Epidermal melanocyte (primary cell): ENCODE data around the gene PEDS1.
A peak's percentile ranks its signal among the peaks of the same experiment; 100 is the strongest.
"Not testable (repeated sequence)": the region's sequence is repeated elsewhere in the genome, so short reads cannot be mapped to it uniquely, and the experiment has no call there.

Experiments used
- DNase-seq: peaks from one replicate; pipeline ENCODE4 v3.0.0; 2011; ENCODE audit warnings: low spot score; ENCODE audit not compliant: insufficient read length

Gene PEDS1

DNA sequence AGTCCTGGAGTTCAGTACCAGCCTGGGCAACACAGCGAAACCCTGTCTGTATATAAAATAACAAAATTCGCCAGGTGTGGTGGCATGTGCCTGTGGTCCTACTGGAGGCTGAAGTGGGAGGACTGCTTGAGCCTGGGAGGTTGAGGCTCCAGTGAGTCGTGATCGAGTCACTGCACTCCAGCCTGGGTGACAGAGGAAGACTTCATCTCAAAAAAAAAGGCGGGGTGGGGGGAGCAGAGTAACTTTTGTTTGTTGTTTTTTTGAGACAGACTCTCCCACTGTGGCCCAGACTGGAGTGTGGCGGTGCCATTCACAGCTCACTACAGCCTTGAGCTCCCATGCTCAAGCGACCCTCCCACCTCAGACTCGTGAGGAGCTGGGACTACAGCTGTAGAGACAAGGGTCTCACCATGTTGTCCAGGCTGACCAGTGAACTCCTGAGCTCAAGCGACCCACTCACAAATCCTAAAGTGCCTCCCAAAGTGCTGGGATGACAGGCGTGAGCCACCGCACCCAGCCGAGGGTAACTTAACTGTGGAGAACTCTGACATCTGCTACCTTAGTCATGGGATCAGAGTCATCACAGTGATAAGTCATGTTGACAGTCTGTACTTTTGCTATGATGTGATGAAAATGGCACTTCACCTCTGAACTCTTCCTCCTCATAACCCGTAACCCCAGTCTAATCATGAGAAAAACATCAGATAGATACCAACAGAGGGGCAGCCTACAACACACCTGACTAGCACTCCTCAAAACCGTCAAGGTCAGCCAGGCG lies 16.5 kb downstream of the PEDS1 start:
- no peak for DNase-seq

DNA sequence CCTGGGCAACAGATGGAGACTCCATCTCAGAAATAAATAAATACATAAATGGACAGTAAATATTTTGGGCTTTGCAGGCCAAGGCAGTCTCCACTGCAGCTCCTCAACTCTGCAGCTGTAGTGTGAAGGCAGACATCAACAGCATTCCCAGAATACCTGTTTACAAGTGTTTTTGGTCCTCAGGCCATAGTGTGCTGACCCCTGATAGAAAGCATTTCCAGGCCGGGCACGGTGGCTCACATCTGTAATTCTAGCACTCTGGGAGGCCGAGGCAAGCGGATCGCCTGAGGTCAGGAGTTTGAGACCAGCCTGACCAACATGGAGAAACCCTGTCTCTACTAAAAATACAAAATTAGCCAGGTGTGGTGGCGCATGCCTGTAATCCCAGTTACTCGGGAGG lies 18.4 kb downstream of the PEDS1 start:
- DNase-seq, result not testable (repeated sequence)

DNA sequence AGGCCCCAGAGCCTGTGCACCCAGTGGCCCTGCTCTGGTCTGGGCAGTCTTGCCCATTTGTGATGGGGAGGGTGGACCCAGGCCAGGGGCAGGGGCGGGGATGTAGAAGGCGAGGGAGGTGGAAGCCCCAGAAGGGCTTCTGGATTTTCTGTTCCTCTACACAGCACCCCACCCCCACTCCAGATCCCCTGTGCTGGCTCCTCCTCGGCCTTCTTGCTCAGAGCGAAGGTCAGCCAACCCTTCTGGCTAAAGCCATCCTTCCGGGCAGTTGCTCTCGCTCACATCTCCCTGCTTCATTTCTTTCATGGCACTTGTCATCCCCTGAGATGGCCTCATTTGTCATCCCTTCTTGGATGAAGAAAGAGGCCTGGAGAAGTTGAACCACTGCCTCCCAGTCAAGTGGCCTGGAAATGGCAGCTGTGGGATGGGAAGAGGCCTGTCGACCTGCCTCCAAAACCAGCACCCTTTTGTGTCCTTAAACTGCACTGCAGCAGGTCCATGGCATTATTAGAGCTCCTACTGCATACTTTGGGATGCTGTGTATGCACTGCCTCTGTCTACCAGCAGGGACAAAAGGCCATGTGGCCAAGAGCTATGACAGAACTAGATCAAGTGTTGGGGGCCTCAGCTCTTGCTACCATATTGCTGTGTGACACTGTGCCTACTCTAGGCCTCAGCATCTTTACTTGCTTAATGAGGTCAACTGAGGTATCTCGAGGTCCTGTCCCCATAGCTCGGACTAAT lies 19.9 kb downstream of the PEDS1 start:
- no peak for DNase-seq

DNA sequence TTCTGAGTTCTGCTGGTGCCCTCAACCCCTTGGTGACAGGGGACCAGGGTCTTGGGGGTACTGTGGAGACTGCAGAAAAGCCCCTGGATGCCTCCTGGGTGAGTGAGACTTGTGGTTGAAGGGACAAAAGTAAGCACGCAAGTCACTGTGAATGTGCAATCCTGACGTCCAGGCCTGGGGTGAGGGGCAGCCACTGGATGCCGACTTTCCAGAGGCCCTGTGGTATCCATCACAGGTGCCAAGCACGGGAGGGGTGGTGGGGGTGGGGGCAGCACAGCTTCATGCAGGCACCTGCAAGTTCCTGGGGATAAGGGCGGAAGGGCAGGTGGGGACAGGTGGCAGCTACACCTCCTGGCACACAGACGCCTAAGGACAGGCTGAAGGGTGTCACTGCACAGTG lies 20.5 kb downstream of the PEDS1 start:
- no peak for DNase-seq

DNA sequence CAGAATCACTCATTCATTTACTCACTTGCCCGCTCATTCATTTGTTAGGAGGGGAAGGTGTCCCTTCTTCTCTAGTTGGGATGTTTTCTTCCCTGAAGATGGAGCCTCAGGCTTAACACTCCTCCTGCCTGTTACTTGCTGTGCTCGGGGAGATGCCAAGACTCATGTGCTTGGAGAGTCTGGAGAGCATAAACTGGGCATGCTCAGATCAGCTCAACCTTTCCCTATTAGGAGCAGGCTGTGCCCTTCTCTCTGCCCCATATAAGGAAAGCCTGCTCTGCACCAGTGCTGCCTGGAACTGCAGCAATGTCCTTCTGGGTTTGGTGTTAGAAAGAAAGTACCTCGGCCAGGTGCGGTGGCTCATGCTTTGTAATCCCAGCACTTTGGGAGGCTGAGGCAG lies 22.5 kb downstream of the PEDS1 start:
- DNase-seq, result no peak

DNA sequence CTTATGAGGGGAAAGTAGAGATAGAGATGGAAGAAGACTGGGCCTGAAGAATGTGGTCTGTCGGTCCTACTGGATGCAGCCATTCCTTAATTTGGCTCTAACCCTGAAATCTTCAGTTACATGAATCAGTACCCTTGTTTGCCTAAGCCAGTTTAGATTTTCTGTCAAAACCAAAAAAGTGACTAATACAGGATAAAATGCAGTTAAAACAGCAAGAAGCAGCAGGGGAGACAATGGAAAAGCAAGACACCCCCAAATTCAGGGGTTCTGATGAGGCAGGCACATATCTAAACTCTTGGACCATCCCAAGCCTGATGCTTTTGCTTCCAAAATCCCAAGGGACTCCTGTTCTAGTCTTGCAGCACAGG lies 23.2 kb downstream of the PEDS1 start:
- DNase-seq, result no peak

DNA sequence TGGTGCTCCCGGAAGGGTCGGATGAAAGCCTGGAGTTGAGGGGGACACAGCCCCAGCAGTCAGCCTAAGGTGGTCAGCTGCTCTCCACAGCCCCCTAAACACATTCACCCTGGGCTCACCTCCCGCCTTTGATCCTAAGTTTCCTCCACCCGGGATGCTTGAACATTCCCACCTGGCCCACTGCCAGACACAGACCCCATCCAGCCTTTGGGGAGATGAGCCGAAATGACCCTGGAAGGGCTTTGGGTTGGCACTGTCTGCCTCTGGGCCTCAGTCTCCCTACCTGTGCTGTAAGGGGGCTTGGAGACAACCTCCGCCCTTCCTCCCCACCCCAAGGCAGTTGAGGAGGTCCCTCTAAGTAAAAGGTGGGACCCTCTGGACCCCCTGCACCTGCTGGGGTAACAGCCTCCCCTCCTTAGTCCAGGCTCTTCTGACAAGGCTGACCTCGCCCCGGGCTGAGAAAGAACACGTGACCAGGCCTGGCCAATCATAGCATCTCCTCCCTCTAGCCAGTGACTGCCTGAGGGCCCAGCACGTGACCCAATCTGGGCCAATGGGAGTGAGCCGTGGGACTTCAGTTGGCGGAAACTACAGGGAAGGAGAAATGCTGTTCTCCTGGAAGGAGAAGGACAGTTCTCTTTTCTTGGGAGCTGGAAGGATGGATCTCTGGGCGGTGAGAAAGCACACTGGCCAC lies 23.7 kb downstream of the PEDS1 start:
- no peak for DNase-seq

DNA sequence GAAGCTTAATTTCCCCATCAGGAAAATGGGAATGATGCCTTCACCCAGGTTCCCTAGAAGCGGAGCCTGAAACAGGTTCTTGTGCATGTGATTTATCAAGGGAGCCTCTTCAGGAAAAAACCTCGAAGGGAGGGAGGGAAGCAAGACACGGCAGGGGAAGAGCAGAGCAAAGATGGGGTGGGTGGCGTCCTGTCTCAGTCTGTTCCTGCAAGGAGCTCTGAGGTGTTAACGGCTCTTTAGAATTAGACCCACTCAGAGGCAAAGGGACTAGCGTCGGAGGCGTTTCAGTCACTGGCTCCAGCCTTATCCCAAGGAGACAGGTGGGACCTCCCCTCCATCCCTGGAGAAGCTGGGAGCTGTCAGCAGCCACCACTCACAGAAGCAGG lies 25.0 kb downstream of the PEDS1 start:
- DNase-seq, result no peak

DNA sequence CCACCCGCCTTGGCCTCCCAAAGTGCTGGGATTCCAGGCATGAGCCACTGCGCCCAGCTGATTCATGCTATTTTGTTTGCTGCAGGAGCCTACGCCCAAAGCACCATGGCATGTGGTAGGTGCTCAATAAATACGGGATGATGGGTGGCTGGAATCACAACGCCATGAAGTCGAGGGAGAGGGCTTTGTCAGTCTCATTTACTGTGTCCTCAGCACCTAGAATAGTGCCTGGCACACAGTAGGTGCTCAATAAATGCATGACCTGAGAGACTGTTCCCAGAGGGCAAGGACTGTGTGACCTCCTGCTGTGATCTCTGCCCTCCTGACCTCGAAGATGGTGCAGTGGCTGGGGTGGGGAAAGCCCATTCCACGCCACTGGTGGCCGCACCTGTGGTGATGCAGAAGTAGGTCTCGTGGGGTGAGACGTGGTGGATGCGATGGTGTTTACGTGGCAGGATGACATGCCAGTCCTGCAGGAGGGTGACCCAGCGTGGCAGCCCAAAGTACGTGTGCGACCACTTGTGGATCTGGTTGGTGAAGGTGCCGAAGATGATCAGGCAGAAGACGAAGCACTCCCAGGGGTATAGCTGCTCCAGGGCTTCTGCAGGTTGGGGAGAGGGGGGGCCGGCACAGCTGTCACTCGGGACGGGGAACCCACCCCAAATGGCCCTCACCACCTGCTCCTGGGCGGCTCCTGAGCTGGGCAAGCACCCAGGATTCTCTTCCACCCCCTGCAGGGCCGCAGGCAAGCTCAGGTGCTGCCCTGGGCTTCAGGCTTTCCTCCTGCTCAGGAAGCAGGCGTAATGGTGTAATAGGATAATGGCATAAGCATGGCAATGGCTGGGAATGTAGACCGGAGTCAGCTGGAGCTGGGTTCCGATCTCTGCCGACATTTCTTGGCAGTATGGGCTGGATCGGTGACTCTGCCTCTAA lies 25.7 kb downstream of the PEDS1 start:
- no peak for DNase-seq

DNA sequence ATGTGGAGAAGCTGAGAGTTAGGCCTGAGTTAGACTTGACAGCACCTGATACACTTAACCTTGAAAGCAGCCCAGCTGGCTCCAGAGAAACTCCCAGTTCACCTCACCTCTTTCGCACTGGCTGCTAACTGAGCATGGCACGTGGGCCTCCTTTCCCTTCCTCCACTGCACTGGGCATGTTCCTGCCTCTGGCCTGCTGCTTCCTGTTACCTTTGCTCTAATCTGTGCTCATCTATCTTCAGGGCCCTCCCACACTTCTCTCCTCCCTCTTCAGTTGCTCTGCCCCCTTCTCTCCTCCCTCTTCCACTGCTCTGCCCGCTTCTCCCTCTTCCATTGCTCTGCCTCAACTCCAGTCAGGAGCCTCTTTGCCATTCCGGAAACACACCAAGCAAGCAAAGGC lies 26.9 kb downstream of the PEDS1 start:
- no peak for DNase-seq

DNA sequence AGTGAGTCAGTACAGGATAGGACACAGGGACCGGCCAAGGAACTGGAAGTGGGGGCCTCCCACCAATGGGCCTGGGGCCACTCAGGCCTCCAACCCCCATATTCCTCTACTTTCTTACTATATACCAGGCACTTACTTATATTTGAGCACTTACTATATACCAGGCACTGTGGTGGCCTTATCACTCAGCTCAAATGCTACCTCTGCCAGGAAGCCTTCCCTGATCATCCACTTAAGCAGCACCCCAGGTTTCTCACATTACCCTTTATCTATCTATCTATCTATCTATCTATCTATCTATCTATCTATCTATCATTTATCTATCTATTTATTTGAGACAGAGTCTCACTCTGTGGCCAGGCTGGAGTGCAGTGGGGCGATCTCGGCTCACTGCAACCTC lies 28.2 kb downstream of the PEDS1 start:
- no peak for DNase-seq

DNA sequence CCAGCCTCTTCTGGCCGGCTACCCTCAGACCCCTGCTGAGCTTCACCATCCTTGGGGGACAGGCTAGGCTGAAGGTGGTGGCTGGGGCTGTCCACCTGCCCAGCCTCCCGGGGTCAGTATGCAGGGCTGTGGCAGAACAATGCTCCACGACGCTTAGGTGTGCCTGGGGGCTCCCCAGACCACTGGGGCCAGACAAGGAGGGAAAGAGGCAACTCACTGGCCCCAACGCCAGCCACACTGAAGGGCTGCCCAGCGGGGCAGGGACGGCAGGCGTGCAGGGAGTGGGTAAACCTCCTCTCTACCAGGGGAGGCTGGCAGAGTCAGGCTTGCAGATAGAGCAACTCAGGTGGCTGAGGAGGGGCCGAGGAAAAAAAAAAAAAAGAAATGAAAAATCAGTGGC lies 29.0 kb downstream of the PEDS1 start:
- DNase-seq, result no peak

DNA sequence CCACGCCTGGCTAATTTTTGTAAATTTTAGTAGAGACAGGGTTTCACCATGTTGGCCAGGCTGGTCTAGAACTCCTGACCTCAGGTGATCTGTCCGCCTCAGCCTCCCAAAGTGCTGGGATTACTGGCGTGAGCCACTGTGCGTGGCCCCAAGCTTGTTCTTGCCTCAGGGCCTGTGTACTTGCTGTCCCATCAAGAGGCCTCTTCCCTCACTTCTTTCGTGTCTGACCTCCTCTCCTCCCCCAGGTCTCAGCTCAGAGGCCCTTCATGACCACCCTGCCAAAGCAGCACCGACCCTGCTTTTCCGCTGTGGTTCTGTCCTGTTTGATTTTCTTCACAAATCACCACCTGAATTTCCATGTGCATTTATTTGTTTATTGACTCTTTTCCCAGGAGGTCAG lies 30.1 kb downstream of the PEDS1 start:
- DNase-seq, result no peak

DNA sequence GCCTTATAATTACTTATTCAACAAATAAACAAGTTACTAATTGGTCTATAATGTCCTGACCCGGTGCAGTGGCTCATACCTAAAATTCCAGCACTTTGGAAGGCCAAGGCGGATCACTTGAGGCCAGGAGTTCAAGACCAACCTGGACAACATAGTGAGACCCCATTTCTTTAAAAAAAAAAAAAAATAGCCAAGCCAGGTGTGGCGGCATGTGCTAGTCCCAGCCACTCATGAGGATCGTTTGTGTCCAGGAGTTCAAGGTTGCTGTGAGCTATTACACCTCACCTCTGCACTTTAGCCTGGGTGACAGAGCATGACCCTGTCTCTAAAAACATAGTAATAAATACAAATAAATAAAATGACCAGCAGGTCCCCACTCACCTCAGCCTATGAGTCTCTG lies 30.8 kb downstream of the PEDS1 start:
- no peak for DNase-seq

DNA sequence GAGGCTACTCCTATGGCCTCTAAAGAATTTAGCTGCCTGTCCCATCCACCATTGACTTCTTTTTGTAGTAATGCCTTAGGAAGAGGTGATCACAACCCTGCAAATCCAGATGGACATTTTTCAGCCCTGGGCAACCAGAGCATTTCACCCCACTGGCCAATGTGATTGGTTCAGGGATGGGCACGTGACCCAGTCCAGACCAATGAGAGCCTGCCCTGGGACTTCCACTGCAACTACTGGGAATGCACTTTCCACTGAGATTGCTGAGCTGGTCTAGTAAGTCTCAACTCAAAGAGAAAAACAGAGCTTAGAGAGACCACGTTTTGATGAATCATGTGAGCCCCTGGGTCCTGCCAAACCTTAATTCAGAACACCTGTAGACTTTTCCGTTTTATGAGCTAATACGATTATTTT lies 31.7 kb downstream of the PEDS1 start:
- no peak for DNase-seq

DNA sequence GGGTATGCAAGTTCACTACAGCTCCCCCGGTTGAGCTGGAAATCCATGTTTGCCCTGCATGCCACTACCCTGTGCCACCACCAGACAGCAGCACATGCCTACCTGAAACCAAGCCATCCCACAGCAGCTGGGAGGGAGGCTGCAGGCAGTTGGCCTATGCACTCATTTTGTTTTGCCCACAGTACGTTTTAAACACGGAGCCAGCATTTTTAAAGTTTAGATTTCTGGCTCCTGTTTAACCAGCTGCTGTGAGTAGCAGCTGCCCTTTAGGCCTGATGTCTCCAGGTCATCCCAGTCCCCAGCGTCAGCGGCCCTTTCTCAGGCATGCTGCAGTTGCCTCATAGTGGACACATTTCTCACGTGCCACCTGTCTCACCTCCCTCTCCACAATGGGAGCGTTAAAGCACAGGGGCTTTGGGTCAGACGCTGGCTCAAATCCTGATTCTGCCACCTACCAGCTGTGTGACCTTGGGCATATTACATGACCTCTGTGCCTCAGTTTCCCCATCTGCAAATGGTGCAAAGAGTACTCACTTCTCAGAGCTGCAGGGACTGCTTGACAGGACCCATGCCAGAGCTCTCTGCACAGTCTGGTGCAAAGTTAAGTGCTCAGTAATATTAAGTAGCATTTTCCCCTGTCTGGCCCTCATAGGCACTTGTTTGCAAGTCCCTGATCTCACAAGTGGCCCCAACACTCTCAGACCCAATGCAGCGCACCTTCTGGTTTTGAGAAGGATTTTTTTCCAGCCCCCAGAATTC lies 32.4 kb downstream of the PEDS1 start:
- DNase-seq, result peak; percentile 68

DNA sequence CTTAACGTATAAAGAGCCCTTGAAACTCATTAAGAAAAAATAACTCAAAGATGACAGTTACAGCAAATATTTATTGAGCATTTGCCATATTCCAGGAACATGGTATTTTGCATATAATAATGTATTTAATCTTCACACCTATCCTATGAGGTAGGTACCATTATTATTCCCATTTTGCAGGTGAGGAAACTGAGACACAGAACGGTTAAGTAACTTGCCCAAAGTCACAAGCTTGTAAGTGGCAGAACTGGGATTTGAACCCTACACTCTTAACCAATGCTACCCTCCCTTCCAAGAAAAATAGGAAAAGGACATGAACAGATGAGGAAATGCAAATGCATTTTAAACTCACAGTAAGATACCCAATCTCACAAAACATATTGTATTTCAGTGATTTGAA lies 35.3 kb downstream of the PEDS1 start:
- no peak for DNase-seq

DNA sequence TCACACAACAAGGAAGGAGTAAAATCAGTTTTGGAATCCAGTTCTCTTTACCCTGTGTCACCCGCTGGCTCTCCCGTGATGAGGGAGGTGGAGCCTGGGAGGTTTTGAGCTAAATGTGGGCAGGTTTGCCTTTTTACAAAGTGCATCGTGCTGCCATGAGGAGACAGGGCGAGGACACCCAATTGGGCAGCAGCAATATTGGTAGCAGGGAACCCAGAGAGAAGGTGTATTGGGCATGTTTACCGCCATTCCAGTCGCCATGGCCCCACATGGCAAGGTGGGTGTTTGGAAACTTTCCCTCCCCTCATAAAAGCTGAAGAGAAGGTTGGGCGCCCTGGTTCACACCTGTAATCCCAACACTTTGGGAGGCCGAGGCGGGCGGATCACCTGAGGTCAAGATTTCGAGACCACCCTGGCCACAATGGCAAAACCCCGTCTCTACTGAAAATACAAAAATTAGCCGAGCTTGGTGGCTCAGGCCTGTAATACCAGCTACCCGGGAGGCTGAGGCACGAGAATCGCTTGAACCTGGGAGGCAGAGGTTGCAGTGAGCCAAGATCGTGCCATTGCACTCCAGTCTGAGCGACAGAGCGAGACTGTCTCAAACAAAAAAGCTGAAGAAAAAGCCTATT lies 37.0 kb downstream of the PEDS1 start:
- DNase-seq, result no peak

DNA sequence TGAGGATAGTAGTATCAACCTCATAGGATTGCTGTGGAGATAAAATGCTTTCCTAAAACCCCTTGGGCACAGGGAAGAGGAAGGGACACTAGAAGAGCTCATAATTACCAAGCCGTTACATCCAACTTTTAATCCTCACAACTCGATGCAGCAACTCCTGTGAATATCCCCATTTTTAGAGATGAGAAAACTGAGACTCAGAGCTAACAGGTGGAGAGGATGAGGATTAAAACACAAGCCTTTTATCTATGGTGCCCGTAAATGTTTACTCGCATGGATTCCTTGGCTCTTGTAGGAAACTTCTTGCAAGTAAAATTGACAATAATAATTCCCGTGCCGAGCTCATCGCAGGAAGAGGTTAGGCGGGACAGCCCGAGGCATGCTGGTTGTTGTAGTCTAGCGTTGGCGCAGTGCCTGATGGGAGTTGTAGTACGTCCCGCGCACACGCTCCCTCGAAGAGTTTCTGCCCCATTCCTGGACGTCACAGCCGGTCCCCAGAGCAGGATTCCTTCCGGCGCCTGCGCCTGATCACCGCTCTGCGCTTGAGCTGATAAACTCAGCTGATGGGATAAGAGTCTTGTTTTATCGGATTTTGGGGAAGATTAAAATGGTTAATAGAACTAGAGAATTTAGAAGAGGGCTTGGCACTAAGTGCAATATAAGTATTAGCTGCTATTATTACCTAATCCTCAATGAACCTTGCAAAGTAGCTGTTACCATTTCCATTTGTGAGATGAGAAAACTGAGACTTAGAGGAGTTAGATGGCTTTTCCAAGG lies 37.7 kb downstream of the PEDS1 start:
- peak; percentile 87 for DNase-seq
